IPS DF 6.9 (cell line): Measurements from ENCODE around the gene CYP21A2.
"Not testable (repeated sequence)": the region's sequence is repeated elsewhere in the genome, so short reads cannot be mapped to it uniquely, and the experiment has no call there.

Experiments
- DNase-seq: peaks from one replicate; pipeline ENCODE4 v3.0.0-alpha.2; 2013; ENCODE audit warnings: low read depth, low spot score
- H3K27ac ChIP-seq: one replicate; pipeline ENCODE4 v1.5.1; 2013; ENCODE audit warnings: low read length, control low read depth
- H3K27me3 ChIP-seq: 2 replicates; pipeline ENCODE4 v1.6.1; 2013; ENCODE audit warnings: mild to moderate bottlenecking, low read length; ENCODE audit not compliant: control insufficient read depth, insufficient read depth
- H3K36me3 ChIP-seq: 2 replicates; pipeline ENCODE4 v1.6.1; 2013; ENCODE audit warnings: low read length; ENCODE audit not compliant: control insufficient read depth, insufficient read depth
- H3K4me1 ChIP-seq: 2 replicates; pipeline ENCODE4 v1.6.1; 2013; ENCODE audit warnings: low read length; ENCODE audit not compliant: control insufficient read depth, insufficient read depth
- H3K4me3 ChIP-seq: 2 replicates; pipeline ENCODE4 v1.5.1; 2013; ENCODE audit warnings: mild to moderate bottlenecking, low read length
- H3K9me3 ChIP-seq: 2 replicates; pipeline ENCODE4 v1.6.1; 2013; ENCODE audit warnings: low read length, inconsistent platforms; ENCODE audit not compliant: control insufficient read depth, insufficient read depth
- WGBS: extraction: QIAGEN DNeasy Blood & Tissue Kit; methylation state at CpG from one replicate; pipeline ENCODE4 v1.1.7; 2013; ENCODE audit warnings: mixed read lengths, missing lambda C conversion rate; ENCODE audit not compliant: insufficient read length, insufficient coverage; 5-methylcytosine and 5-hydroxymethylcytosine counted together

The CYP21A2 gene

GRCh38 chr6:32007086-32007485 lies 31.1 kb upstream of the CYP21A2 start:
- H3K27me3 ChIP-seq, H3K27ac ChIP-seq, H3K36me3 ChIP-seq, H3K9me3 ChIP-seq, H3K4me1 ChIP-seq, DNase-seq, H3K4me3 ChIP-seq: not testable (repeated sequence)
- WGBS = no CpG with 5 or more reads among the region's 12 CpGs

GRCh38 chr6:32008037-32008436 lies 30.2 kb upstream of the CYP21A2 start:
- H3K9me3 ChIP-seq, H3K27me3 ChIP-seq, H3K4me1 ChIP-seq, H3K36me3 ChIP-seq, DNase-seq, H3K27ac ChIP-seq, H3K4me3 ChIP-seq: not testable (repeated sequence)
- WGBS = no CpG with 5 or more reads among the region's 24 CpGs

DNA sequence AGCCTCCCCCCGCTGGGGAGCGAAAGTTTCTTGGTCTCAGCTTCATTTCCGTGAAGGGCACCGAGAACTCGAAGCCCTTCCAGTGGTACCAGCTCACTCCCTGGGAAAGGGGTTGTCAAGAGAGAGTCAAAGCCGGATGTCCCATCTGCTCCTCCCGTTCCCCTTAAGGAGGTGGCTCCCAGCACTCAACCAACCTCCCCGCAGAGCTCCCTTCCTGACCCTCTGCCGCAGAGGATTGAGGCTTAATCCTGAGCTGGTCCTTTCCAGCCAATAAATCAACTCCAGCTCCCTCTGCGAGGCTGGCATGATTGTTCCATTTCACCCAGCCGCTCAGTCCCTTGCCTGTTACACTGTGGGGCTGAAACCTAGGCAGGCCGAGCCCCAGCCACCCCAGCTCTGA lies 29.6 kb upstream of the CYP21A2 start:
- not testable (repeated sequence) for DNase-seq, H3K4me3 ChIP-seq, H3K27me3 ChIP-seq, H3K27ac ChIP-seq, H3K36me3 ChIP-seq, H3K4me1 ChIP-seq, H3K9me3 ChIP-seq
- WGBS = no CpG with 5 or more reads among the region's 12 CpGs

- H3K27ac ChIP-seq, DNase-seq, H3K4me3 ChIP-seq, H3K4me1 ChIP-seq, H3K9me3 ChIP-seq, H3K27me3 ChIP-seq, H3K36me3 ChIP-seq: not testable (repeated sequence)
- WGBS = no CpG with 5 or more reads among the region's 12 CpGs
Measured at GRCh38 chr6:32009537-32009936, 28.7 kb upstream of the CYP21A2 start.

DNA sequence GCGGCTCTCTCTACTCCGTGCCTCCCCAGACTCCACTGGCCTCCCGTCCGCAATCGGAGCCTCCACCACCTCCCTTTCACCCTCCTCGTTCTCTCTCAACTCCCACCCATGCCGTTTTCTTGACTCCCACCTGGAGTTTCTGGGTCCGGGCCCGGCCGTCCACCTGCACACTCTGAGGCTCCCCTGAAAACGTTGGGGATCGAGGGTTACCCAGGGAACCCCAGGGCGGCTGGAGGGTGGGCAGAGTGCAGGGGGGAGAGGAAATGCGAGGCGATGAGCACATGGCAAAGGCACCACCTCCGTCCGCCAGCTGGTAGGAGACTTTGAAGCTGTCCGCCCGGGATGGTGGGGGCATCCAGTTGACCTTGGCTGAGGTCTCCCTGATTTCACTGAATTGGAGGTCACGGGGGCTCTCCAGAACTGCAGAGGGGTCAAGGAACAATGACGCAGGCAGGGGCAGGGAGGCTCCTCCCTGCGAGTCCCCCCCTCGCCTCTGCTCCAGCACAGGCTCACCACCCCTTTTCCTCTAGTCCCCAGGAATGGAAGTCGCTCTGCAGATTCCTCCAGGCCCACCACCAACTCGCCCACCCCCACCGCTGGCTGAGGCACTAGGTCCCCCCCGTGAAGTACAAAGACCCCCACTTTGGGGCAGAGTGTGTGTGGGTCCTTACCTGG lies 27.2 kb upstream of the CYP21A2 start:
- not testable (repeated sequence) for H3K27me3 ChIP-seq, H3K4me3 ChIP-seq, H3K4me1 ChIP-seq, H3K36me3 ChIP-seq, DNase-seq, H3K9me3 ChIP-seq, H3K27ac ChIP-seq
- WGBS = no CpG with 5 or more reads among the region's 27 CpGs

DNA sequence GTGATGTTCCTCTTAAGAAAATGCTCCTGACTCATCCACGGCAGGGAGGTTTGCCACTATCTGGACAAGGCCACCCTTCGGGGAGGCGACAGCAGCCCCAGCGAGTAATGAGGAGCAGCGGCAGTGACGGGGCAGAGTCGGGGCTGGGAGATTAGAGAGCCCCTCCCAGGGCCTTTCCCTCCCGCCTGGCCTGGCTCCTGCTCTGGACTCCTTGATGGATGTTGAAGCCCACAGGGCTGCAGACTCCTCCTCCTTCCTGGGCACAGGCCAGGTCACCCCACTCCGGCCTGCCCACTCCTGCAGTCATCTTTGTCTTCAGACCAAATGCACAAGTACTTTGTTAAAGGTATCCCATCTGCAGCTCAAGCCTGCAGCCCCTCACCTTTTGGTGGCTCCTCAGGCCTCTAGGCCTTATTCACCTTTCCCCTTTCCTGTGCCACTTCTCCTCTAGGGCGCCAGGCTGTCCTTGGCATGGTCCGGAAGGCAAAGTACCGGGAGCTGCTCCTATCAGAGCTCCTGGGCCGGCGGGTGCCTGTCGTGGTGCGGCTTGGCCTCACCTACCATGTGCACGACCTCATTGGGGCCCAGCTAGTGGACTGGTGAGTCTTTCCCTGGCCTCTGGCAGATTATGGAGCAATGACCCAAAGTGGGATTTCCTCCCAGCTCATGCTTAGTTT lies 25.1 kb upstream of the CYP21A2 start:
- H3K27ac ChIP-seq, DNase-seq, H3K9me3 ChIP-seq, H3K27me3 ChIP-seq, H3K36me3 ChIP-seq, H3K4me1 ChIP-seq, H3K4me3 ChIP-seq: not testable (repeated sequence)
- WGBS = no CpG with 5 or more reads among the region's 17 CpGs

DNA sequence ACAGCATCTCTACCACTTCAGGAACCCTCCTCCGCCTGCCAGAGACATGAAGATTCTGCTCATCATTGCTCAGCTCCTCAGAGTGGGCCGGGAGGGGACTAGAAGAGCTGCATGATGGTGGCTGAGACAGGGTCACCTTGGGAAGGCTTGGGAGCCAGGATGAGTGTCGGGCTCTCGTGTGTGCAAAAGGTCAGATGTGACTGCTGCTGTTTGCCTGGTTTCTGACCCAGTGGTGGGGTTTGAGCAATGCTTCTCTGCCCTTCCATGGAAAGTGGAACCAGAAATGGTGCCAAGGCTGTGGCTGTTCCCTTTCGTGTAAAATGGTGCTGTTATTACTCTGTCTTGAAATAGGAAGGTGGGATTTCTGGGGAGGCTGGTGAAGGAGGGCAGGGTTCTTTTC lies 24.5 kb upstream of the CYP21A2 start:
- not testable (repeated sequence) for H3K27ac ChIP-seq, H3K27me3 ChIP-seq, H3K36me3 ChIP-seq, H3K9me3 ChIP-seq, H3K4me3 ChIP-seq, H3K4me1 ChIP-seq, DNase-seq
- no CpG with 5 or more reads among the region's 5 CpGs for WGBS

GRCh38 chr6:32014547-32014946 lies 23.7 kb upstream of the CYP21A2 start, which contains the start of gene C4B:
Gene C4B, plus strand, starts transcription at chr6:32014795. Its CDS starts 51 bp downstream, at chr6:32014846.
- H3K9me3 ChIP-seq, H3K4me1 ChIP-seq, H3K36me3 ChIP-seq, H3K27ac ChIP-seq, DNase-seq, H3K27me3 ChIP-seq, H3K4me3 ChIP-seq: not testable (repeated sequence)
- no CpG with 5 or more reads among the region's 6 CpGs for WGBS

GRCh38 chr6:32022100-32022499 lies 16.1 kb upstream of the CYP21A2 start:
- H3K36me3 ChIP-seq, H3K9me3 ChIP-seq, H3K4me1 ChIP-seq, H3K4me3 ChIP-seq, DNase-seq, H3K27ac ChIP-seq, H3K27me3 ChIP-seq: not testable (repeated sequence)
- WGBS = no CpG with 5 or more reads among the region's 10 CpGs

DNA sequence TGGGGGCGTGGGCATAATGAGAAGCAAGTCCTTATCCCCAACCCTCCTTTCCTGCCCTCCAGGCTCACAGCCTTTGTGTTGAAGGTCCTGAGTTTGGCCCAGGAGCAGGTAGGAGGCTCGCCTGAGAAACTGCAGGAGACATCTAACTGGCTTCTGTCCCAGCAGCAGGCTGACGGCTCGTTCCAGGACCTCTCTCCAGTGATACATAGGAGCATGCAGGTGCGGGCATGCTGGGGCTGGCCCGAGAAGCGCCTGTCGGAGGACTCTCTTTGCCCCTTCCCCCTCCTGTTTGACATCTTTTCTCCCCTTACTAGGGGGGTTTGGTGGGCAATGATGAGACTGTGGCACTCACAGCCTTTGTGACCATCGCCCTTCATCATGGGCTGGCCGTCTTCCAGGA lies 9.6 kb upstream of the CYP21A2 start:
- H3K9me3 ChIP-seq, H3K36me3 ChIP-seq, H3K4me3 ChIP-seq, H3K4me1 ChIP-seq, H3K27me3 ChIP-seq, H3K27ac ChIP-seq, DNase-seq: not testable (repeated sequence)
- WGBS = no CpG with 5 or more reads among the region's 10 CpGs

- WGBS = no CpG with 5 or more reads among the region's 14 CpGs
- H3K4me3 ChIP-seq, H3K27me3 ChIP-seq, H3K27ac ChIP-seq, H3K9me3 ChIP-seq, DNase-seq, H3K4me1 ChIP-seq, H3K36me3 ChIP-seq: not testable (repeated sequence)
Measured at GRCh38 chr6:32029553-32029952, 8.7 kb upstream of the CYP21A2 start.
